Muscle layer of colon (tissue), 2 donors: ENCODE results near the gene NEUROD1.
"Not testable (repeated sequence)": the region's sequence is repeated elsewhere in the genome, so short reads cannot be mapped to it uniquely, and the experiment has no call there.

ENCODE experiments used
- H3K27ac ChIP-seq: one replicate; pipeline ENCODE4 v1.7.0; 2013; ENCODE audit warnings: low read depth, mild to moderate bottlenecking, low read length, moderate library complexity
- H3K27me3 ChIP-seq, 2 donors: one replicate each; pipeline ENCODE4 v1.7.0; 2013; ENCODE audit warnings: low read length in 2 of 2, mild to moderate bottlenecking in 2 of 2; ENCODE audit not compliant: insufficient read depth in 2 of 2, control insufficient read depth in 1 of 2
- H3K36me3 ChIP-seq: one replicate; pipeline ENCODE4 v1.7.0; 2013; ENCODE audit warnings: mild to moderate bottlenecking, low read length; ENCODE audit not compliant: insufficient read depth
- H3K4me1 ChIP-seq: one replicate; pipeline ENCODE4 v1.7.0; 2013; ENCODE audit warnings: mild to moderate bottlenecking, low read length; ENCODE audit not compliant: insufficient read depth
- H3K4me3 ChIP-seq, 2 donors: one replicate each; pipeline ENCODE4 v1.7.0; 2013; ENCODE audit warnings: low read length in 2 of 2, low read depth in 1 of 2, mild to moderate bottlenecking in 1 of 2, moderate library complexity in 1 of 2
- H3K9ac ChIP-seq: one replicate; pipeline ENCODE4 v1.7.0; 2013; ENCODE audit warnings: low read length
- H3K9me3 ChIP-seq: one replicate; pipeline ENCODE4 v1.7.0; 2013; ENCODE audit warnings: mild to moderate bottlenecking, low read length
- donor health status: abdominal sarcoma.
- donor health status: Adenocarcinoma of cecum.

Gene NEUROD1

DNA sequence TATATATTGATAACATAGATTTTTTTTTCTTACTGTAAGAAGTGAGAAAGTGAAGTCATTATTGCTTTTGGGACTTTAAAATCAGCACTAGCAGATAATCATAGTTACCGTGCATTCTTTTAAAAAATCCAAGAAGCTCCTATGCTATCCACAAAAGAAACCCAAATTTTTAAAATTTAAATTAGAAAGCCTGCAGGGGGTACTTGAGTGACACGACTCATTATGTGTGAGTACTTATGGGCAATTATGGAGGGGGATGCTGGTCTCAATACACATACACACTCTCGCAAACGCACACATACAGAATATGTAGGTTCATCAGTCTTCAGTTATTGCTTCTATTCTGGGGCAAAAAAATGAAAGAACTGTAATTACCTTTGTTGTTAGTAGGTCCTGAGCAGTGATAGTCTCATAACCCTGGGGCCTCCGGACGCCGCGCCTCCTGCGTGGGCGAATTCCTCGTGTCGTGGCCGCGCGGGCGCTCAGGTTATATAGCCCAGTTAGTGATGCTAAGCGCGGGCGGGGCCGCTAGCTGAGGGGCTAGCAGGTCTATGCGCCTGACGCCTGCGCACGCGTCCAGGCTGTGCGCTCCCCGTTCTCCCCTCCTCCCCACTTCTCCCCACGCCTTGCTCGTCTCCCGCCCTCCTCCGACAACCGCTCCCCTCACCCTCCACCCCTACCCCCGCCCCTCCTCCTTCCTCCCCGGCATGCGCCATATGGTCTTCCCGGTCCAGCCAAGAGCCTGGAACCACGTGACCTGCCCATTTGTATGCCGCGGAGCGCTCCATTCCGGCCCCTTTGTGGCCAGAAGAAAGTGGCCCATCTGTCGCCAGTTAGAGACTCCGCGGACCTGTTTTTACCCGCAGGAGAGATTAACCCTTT is at the start of gene NEUROD1:
Gene NEUROD1 (minus strand): TSS at position 463 of the 882 bp plus-strand sequence. CDS start 1,657 bp downstream, outside the sequence.
- no peaks in the 10 kb centered on the region for H3K9me3 ChIP-seq
- H3K4me3 ChIP-seq, result no peak within 1 kb of the TSS
- H3K4me1 ChIP-seq, result peaks cover 15% of the 10 kb centered on the region
- H3K27ac ChIP-seq, result no peak within 1 kb of the TSS
- no peaks in the 10 kb centered on the region for H3K36me3 ChIP-seq
- peaks cover 66 to 76% of the 10 kb centered on the region in 2 donors for H3K27me3 ChIP-seq
- H3K9ac ChIP-seq, result no peak within 1 kb of the TSS

DNA sequence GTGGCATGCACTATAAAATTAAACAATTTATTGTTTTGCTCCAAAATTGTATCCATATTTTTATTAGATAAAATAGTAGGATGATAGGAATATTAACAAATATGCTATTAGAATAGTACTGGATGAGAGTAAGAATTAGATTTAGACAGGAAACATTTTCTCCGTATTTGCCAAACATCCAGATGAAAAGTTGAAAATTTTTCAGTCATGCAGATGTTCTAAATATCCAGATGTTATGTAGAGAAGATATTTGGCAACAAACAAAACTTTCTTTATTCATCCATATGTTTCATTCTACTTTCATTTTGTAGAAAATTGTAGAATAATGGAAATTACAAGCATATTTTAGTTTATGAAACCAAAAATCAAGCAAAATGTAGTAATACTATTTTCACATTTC is 45.2 kb upstream of the NEUROD1 start:
- H3K27me3 ChIP-seq, result no peaks in the 10 kb centered on the region
- no peaks in the 10 kb centered on the region for H3K4me1 ChIP-seq
- H3K36me3 ChIP-seq, result no peaks in the 10 kb centered on the region
- no peaks in the 10 kb centered on the region for H3K9me3 ChIP-seq
- H3K4me3 ChIP-seq, result no peak overlapping the region
- no peak overlapping the region for H3K27ac ChIP-seq
- no peak overlapping the region for H3K9ac ChIP-seq

DNA sequence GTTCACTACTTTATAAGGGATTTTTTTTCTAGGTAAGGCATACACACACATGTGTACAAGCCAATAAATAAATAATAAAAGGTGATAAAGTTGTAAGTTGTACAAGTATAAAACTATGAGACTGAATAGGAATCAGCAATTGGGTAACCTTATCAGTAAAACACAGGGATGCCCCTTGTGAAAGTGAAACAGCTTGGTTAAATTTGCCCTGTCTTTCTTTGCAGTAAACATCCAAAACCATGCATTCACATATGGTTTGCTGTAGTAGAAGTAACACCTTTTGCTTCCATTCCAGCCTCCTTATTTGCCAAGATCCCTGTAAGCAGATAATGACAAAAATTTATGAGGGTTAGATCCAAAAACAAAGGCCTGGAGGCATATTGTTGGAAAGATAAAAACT is 44.3 kb upstream of the NEUROD1 start:
- Histone ChIP-seq H3K9me3 (no peaks in the 10 kb centered on the region), H3K27ac (no peak overlapping the region), H3K4me3 (no peak overlapping the region), H3K9ac (no peak overlapping the region), H3K27me3 (no peaks in the 10 kb centered on the region), H3K36me3 (no peaks in the 10 kb centered on the region), H3K4me1 (no peaks in the 10 kb centered on the region)

DNA sequence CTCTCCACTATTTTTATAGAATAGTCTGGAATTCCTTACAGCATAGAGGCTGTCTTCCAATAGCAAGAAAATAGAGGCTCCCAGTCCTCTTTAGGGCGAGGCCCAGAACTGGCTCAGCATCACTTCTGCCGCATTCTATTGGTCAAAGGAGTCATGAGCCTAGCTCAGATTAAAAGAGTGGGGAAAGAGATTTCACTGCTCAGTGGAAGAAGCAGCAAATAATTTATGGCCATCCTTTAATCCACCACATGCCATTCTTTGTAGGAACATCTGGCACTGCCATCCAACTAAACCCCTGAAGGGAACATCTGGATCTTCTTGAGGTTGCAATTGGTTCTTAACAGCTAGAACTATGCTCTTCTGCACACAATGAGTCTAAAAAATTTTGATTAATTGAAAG is 43.4 kb upstream of the NEUROD1 start:
- no peaks in the 10 kb centered on the region for H3K36me3 ChIP-seq
- no peak overlapping the region for H3K4me3 ChIP-seq
- no peak overlapping the region for H3K9ac ChIP-seq
- H3K9me3 ChIP-seq, result no peaks in the 10 kb centered on the region
- no peaks in the 10 kb centered on the region for H3K27me3 ChIP-seq
- no peaks in the 10 kb centered on the region for H3K4me1 ChIP-seq
- H3K27ac ChIP-seq, result no peak overlapping the region

GRCh38 chr2:181715033-181715630 is 34.8 kb upstream of the NEUROD1 start:
- H3K36me3 ChIP-seq, result no peaks in the 10 kb centered on the region
- no peak overlapping the region for H3K27ac ChIP-seq
- H3K4me3 ChIP-seq, result no peak overlapping the region
- no peaks in the 10 kb centered on the region for H3K9me3 ChIP-seq
- no peaks in the 10 kb centered on the region for H3K4me1 ChIP-seq
- no peaks in the 10 kb centered on the region for H3K27me3 ChIP-seq
- H3K9ac ChIP-seq, result no peak overlapping the region

GRCh38 chr2:181711051-181711450 is 30.7 kb upstream of the NEUROD1 start:
- H3K9me3 ChIP-seq, H3K27ac ChIP-seq, H3K27me3 ChIP-seq, H3K4me3 ChIP-seq, H3K36me3 ChIP-seq, H3K4me1 ChIP-seq, H3K9ac ChIP-seq: not testable (repeated sequence)

DNA sequence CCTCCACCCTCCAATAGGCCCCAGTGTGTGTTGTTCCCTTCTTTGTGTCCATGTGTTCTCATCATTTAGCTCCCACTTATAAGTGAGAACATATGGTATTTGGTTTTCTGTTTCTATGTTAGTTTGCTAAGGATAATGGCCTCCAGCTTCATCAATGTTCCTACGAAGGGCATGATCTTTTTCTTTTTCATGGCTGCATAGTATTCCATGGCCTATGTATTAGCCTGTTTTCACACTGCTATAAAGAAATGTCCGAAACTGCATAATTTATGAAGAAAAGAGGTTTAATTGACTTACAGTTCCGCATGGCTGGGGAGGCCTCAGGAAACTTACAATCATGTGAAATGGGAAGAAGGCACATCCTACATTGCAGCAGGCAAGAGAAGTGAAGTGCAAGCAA is 22.2 kb upstream of the NEUROD1 start:
- not testable (repeated sequence) for H3K27ac ChIP-seq, H3K9me3 ChIP-seq, H3K27me3 ChIP-seq, H3K9ac ChIP-seq, H3K36me3 ChIP-seq, H3K4me3 ChIP-seq, H3K4me1 ChIP-seq

DNA sequence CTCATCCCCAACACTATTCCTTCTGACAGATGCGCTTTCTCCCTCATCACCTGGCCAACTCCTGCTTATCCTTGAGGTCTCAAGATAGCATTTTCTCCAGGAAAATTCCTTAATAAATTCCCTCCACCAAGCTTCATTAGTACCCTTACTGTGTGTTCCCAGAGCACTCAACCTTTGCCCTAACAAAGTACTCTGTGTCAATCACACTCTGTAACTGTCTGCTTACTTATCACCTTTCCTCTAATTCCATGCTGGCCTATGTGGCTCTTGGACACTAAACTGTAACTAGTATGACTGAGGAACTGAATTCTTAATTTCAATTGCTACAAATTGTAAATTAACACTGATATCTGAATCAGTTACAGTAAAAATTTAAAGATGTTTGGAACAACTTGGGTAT is 17.9 kb upstream of the NEUROD1 start:
- Histone ChIP-seq H3K4me1 (no peaks in the 10 kb centered on the region), H3K36me3 (no peaks in the 10 kb centered on the region), H3K9ac (no peak overlapping the region), H3K4me3 (no peak overlapping the region), H3K9me3 (no peaks in the 10 kb centered on the region), H3K27me3 (no peaks in the 10 kb centered on the region), H3K27ac (no peak overlapping the region)

DNA sequence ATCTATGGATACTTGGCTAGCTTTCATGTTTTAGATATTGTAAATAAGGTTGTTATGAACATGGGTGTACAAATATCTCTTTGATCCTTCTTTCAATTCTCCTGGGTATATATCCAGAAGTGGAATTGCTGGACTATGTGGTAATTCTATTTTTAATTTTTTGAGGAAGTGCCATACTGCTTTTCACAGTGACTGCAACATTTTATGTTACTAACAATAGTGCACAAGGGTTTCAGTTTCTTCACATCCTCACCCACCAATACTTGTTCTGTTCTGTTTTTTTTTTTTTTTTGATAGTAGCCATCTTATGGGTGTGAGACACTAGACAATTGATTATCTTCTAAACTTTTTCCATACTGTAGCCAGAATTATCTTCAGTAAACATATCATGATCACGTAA is 17.3 kb upstream of the NEUROD1 start:
- Histone ChIP-seq H3K4me1 (no peaks in the 10 kb centered on the region), H3K36me3 (no peaks in the 10 kb centered on the region), H3K9me3 (no peaks in the 10 kb centered on the region), H3K27ac (no peak overlapping the region), H3K27me3 (no peaks in the 10 kb centered on the region), H3K4me3 (no peak overlapping the region), H3K9ac (no peak overlapping the region)

- Histone ChIP-seq H3K4me3 (no peak overlapping the region), H3K27ac (no peak overlapping the region), H3K27me3 (no peaks in the 10 kb centered on the region), H3K36me3 (no peaks in the 10 kb centered on the region), H3K9ac (no peak overlapping the region), H3K4me1 (no peaks in the 10 kb centered on the region), H3K9me3 (no peaks in the 10 kb centered on the region)
Observed at GRCh38 chr2:181697126-181697525, 16.8 kb upstream of the NEUROD1 start.

- no peak overlapping the region for H3K9ac ChIP-seq
- H3K36me3 ChIP-seq, result no peaks in the 10 kb centered on the region
- H3K4me1 ChIP-seq, result no peaks in the 10 kb centered on the region
Observed at GRCh38 chr2:181694271-181694670, 14.0 kb upstream of the NEUROD1 start.

GRCh38 chr2:181690860-181691259 is 10.5 kb upstream of the NEUROD1 start:
- no peaks in the 10 kb centered on the region for H3K36me3 ChIP-seq
- no peaks in the 10 kb centered on the region for H3K9me3 ChIP-seq
- no peak overlapping the region for H3K27ac ChIP-seq
- no peaks in the 10 kb centered on the region for H3K27me3 ChIP-seq
- no peak overlapping the region for H3K9ac ChIP-seq
- no peaks in the 10 kb centered on the region for H3K4me1 ChIP-seq
- H3K4me3 ChIP-seq, result no peak overlapping the region

More at GRCh38 chr2:181694271-181694670, 14.0 kb upstream of the NEUROD1 start:
- Histone ChIP-seq H3K9me3 (no peaks in the 10 kb centered on the region), H3K4me3 (no peak overlapping the region), H3K27ac (no peak overlapping the region), H3K27me3 (no peaks in the 10 kb centered on the region)
